Stimulated activated CD4-positive, alpha-beta T cell treated with anti-CD3 and anti-CD28 coated beads, Interleukin-4, amount 100 ng/mL, for 24 hours (primary cell): ENCODE measurements around the gene FTSJ3.

Source experiments
- DNase-seq: peaks from one replicate; pipeline ENCODE4 v3.0.0-alpha.2; 2020

Gene FTSJ3

GRCh38 chr17:63785556-63785955 is 41.9 kb downstream of the FTSJ3 start:
- DNase-seq, result no peak

DNA sequence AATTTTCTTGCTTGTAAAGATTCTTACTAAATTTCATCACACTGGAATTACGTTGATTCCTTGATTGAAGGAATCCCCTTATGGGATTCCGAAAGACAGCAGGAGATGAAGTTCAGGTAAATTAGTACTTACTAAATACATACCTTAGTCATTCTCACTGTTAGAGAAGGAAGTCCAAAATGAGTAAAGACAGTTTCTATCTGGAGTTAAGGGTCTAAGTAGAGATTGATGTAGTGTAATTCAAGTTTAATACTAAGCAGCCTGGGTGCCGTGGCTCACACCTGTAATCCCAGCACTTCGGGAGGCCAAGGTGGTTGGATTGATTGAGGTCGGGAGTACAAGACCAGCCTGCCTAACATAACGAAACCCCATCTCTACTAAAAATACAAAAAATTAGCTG is 43.9 kb downstream of the FTSJ3 start:
- DNase-seq, result no peak

GRCh38 chr17:63780928-63781327 is 46.5 kb downstream of the FTSJ3 start:
- no peak for DNase-seq

- DNase-seq, result no peak
Measured at GRCh38 chr17:63780507-63780906, 47.0 kb downstream of the FTSJ3 start.

- no peak for DNase-seq
Measured at GRCh38 chr17:63775420-63775819, 52.0 kb downstream of the FTSJ3 start.

DNA sequence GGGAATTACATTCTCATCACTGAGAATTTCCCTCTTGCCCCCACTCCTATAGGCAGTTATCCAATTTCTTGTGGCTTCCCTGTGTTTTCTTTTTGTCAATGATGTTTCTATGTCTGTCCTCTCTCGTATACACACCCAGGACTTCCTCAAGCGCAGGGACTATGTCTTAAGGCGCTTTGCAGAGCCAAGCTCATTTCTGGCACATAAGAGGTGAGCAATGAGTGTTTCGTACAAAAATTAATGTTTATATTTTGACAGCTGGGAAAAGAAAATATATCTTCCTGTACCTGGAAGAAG is 52.5 kb downstream of the FTSJ3 start:
- peak; percentile 18 for DNase-seq

DNA sequence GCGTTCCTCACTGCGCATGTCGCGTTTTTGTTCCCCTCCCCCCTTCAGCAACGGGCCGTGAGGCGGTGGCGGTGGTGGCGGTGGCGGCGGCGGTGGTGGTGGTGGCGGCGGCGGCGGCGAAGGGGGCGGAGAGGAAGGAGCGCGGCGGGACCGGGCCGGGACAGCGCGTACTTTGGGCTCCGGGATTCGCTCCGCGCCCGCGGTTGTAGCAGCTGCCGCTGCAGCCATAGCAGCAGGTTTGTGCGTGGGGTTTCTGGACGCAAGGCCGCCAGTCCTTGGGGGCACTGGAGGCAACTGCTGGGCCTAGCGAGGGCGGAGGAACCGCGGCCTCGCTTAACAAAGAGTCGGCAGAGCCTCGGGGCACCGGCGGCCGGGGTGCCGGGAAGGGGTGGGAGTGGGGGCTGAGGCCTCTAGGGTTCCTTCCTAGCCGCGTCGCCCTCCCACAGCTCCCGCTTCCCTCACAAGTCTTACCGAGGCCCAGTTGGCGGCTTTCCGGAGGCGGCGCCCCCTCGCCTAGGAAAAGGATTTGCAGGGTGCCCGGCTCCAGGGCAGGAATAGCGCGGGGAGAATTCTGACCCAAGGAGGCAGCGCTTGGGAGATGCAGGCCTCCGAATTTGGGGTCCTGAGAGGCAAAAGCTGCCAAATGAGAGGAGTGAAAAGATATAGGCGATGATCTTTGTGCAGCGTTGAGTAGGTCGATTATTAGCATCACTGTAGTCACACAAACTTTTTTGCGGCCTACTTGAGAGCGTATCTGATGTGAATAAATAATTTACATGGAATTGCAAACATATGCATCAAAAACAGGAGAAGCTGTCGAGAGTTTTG is 53.1 kb downstream of the FTSJ3 start, which contains the start of gene DDX42:
Gene DDX42, plus strand, starts transcription at position 30 of the 828 bp plus-strand sequence. CDS start 12,880 bp downstream, outside the sequence.
- DNase-seq, result peak; percentile 92

DNA sequence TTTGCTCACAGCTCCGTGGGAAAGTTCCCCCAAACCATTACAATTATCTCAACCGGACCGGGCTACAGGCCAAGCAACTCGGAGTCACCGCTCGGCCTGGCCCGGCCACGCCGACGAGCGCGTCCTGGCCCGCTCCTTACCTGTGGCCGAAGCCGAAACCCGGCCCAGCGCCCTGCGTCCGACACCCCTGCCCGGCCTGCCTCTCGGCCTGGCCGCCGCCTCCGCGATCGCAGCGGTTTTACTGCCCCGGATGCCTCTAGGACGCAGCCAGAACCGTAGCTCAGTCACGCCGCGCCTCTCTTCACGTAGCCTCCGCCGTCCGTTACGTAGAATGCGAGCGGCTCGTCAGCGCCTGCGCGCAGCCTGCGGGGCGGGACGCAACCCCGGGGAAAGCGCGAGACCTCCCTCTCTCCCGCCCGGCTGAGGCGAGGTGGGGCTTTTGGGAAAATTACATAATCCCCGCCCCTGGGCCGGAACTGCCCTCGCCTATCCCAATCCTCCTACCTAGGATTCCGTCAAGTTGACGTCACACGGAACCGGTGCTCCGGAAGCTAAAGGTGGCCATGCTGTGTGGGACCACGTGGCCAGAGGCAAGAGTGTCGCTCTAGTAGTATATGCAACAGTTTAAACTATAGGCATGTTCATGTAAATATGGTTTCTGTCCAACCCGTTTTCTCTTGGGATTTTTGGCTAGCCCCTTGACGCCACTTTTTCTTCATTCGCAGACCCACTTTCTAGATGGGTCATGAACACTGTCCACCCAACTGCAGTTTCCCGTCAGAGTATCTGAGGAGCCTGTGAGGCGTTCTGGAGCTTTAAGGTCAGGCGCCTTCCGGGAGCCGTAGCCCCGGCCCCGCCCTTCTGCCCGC is 54.0 kb downstream of the FTSJ3 start, which contains the start of gene CCDC47:
Gene CCDC47, minus strand, starts transcription at position 326 of the 869 bp plus-strand sequence. CDS start 7,422 bp downstream, outside the sequence.
- DNase-seq, result peak; percentile 99

DNA sequence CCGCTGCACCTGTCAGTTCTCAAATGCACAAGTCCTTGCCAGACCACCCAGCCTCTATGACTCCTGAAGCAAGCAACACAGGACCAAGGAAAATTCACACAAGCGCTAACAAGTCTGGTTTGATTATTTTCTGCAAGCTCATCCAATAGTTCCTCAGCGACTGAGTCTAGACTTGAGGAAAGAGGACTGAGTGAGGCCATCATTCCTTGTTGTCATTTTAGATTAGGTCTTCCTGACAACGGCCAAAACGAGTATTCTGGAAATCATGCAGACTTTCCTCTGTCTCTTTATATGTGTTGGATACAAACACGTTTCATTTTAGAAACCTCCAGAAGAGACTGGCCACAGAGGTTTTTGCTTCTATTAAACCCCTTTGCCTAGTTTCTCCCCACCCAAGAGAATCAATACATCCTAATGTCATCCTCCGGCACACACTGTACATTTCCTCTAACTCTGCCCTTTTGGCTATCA is 54.6 kb downstream of the FTSJ3 start:
- no peak for DNase-seq
